ENCODE measurements around the gene THAP10.
"Not testable (repeated sequence)": the region's sequence is repeated elsewhere in the genome, so short reads cannot be mapped to it uniquely, and the experiment has no call there.

Gene THAP10

GRCh38 chr15:70892002-70892911 is at the start of gene THAP10, which contains the start of gene LRRC49:
TSS of gene THAP10 (minus strand) at chr15:70892433. CDS start at chr15:70892272, 161 bp downstream.
TSS of gene LRRC49 (plus strand) at chr15:70892826. CDS start at chr15:70892895, 69 bp downstream.
- DNase-seq: peak; percentile 98

- DNase-seq: no peak
Observed at GRCh38 chr15:70936326-70936725, 44.1 kb upstream of the THAP10 start.

GRCh38 chr15:70935631-70936030 is 43.4 kb upstream of the THAP10 start:
- DNase-seq: no peak

- DNase-seq: no peak
Observed at GRCh38 chr15:70933411-70933810, 41.2 kb upstream of the THAP10 start.

- DNase-seq: no peak
Observed at GRCh38 chr15:70932397-70932796, 40.2 kb upstream of the THAP10 start.

GRCh38 chr15:70931821-70932220 is 39.6 kb upstream of the THAP10 start:
- DNase-seq: no peak

GRCh38 chr15:70926914-70927313 is 34.7 kb upstream of the THAP10 start:
- not testable (repeated sequence) for DNase-seq

GRCh38 chr15:70923311-70924080 is 31.3 kb upstream of the THAP10 start:
- peak; percentile 23 for DNase-seq

- DNase-seq: no peak
Observed at GRCh38 chr15:70922119-70922518, 29.9 kb upstream of the THAP10 start.

GRCh38 chr15:70920981-70921696 is 28.9 kb upstream of the THAP10 start:
- no peak for DNase-seq

GRCh38 chr15:70917955-70918354 is 25.7 kb upstream of the THAP10 start:
- no peak for DNase-seq

GRCh38 chr15:70916531-70916930 is 24.3 kb upstream of the THAP10 start:
- DNase-seq: no peak

GRCh38 chr15:70912187-70912586 is 20.0 kb upstream of the THAP10 start:
- no peak for DNase-seq

GRCh38 chr15:70910958-70911357 is 18.7 kb upstream of the THAP10 start:
- DNase-seq: no peak

GRCh38 chr15:70907784-70908471 is 15.7 kb upstream of the THAP10 start:
- DNase-seq: no peak

- DNase-seq: no peak
Observed at GRCh38 chr15:70906842-70907241, 14.6 kb upstream of the THAP10 start.

- DNase-seq: peak; percentile 84
Observed at GRCh38 chr15:70902107-70902506, 9.9 kb upstream of the THAP10 start.

GRCh38 chr15:70892912-70893560 is 803 bp upstream of the THAP10 start:
- peak; percentile 73 for DNase-seq

- DNase-seq: no peak
Observed at GRCh38 chr15:70882361-70882760, 9.9 kb downstream of the THAP10 start.

GRCh38 chr15:70880781-70881180 is 11.5 kb downstream of the THAP10 start:
- DNase-seq: peak; percentile 59

GRCh38 chr15:70879401-70879800 is 12.8 kb downstream of the THAP10 start:
- DNase-seq: peak; percentile 92

- no peak for DNase-seq
Observed at GRCh38 chr15:70876683-70877082, 15.6 kb downstream of the THAP10 start.

All from HCEC 1CT (cell line).